Measurements from ENCODE around the gene ERAS. TPM values are rescaled to one million over a fixed set of nuclear protein-coding genes. Genes with fewer than 3 reads are reported as not detected.

ERAS gene
- total RNA-seq, result not detected in 2 replicates

GRCh38 chrX:48826135-48826875 lies at the start of gene ERAS:
ERAS (plus strand) TSS chrX:48826513; CDS start chrX:48829124, 2,611 bp downstream.

GRCh38 chrX:48786341-48786800 lies 39.9 kb upstream of the ERAS start, which contains the start of gene GATA1:
GATA1 (plus strand) TSS chrX:48786590; CDS start chrX:48791110, 4,520 bp downstream.

GRCh38 chrX:48801280-48802088 lies 24.8 kb upstream of the ERAS start, which contains the start of gene HDAC6:
HDAC6 (plus strand) TSS chrX:48802067; CDS start chrX:48802693, 626 bp downstream.

GRCh38 chrX:48835524-48836329 lies 9.4 kb downstream of the ERAS start, which contains the start of gene PCSK1N:
PCSK1N (minus strand) TSS chrX:48835610; CDS start chrX:48835532, 78 bp downstream.

Other genes with a start within 250 kb of the ERAS start
- gene WDR13, start 229.0 kb upstream of the ERAS start, total RNA-seq, result 171 and 172 TPM in 2 replicates
- 0.09 TPM in 1 of 2 replicates, not detected in the other for gene WAS, start 142.7 kb upstream of the ERAS start, total RNA-seq
- gene SUV39H1, start 129.8 kb upstream of the ERAS start, total RNA-seq, result 0.85 and 1.3 TPM in 2 replicates
- gene GLOD5, start 64.8 kb upstream of the ERAS start, total RNA-seq, result not detected in 2 replicates
- not detected in 2 replicates for gene GATA1, start 39.9 kb upstream of the ERAS start, total RNA-seq
- 16.8 and 25.5 TPM in 2 replicates for gene HDAC6, start 24.4 kb upstream of the ERAS start, total RNA-seq
- gene PCSK1N, start 9.1 kb downstream of the ERAS start, total RNA-seq, result 0.09 TPM in 1 of 2 replicates, not detected in the other
- gene TIMM17B, start 71.3 kb downstream of the ERAS start, total RNA-seq, result 23.1 and 28.7 TPM in 2 replicates
- gene PQBP1, start 71.4 kb downstream of the ERAS start, total RNA-seq, result 70.8 and 73.0 TPM in 2 replicates
- 10.5 and 12.1 TPM in 2 replicates for gene SLC35A2, start 85.1 kb downstream of the ERAS start, total RNA-seq
- 1.3 and 2.7 TPM in 2 replicates for gene PIM2, start 92.5 kb downstream of the ERAS start, total RNA-seq
- 28.0 and 28.6 TPM in 2 replicates for gene OTUD5, start 131.1 kb downstream of the ERAS start, total RNA-seq
- 0.28 and 1.0 TPM in 2 replicates for gene KCND1, start 145.3 kb downstream of the ERAS start, total RNA-seq
- 22.6 and 22.8 TPM in 2 replicates for gene GRIPAP1, start 175.8 kb downstream of the ERAS start, total RNA-seq
- 23.3 and 24.2 TPM in 2 replicates for gene TFE3, start 216.8 kb downstream of the ERAS start, total RNA-seq
- 0.09 and 0.28 TPM in 2 replicates for gene CCDC120, start 232.5 kb downstream of the ERAS start, total RNA-seq
- 4.4 and 6.4 TPM in 2 replicates for gene PRAF2, start 247.5 kb downstream of the ERAS start, total RNA-seq